Cardiac muscle cell (in vitro differentiated cells and primary cell): ENCODE data around the gene PSMD11. TPM values are rescaled to one million over a fixed set of nuclear protein-coding genes. Genes with fewer than 3 reads are reported as not detected.
"Not testable (repeated sequence)": the region's sequence is repeated elsewhere in the genome, so short reads cannot be mapped to it uniquely, and the experiment has no call there.

Source experiments
- DNase-seq, 2 donors: peaks; one replicate each; pipeline versions ENCODE4 v3.0.0 to v3.0.0-alpha.2; 2010 to 2017; ENCODE audit warnings: low read depth in 1 of 2, low spot score in 1 of 2
- H3K27ac ChIP-seq: fragments of 200-600 bp; sonication (generic); 2 replicates; pipeline ENCODE4 v1.5.1; 2016
- H3K27me3 ChIP-seq: fragments of 200-600 bp; sonication (generic); 2 replicates; pipeline ENCODE4 v1.6.0; 2016; ENCODE audit warnings: control low read depth
- H3K36me3 ChIP-seq: fragments of 200-600 bp; sonication (generic); 2 replicates; pipeline ENCODE4 v1.5.1; 2016; ENCODE audit warnings: control low read depth
- H3K4me1 ChIP-seq: fragments of 200-600 bp; sonication (generic); 2 replicates; pipeline ENCODE4 v1.8.1; 2017; ENCODE audit warnings: low read depth, mild to moderate bottlenecking, mixed run types
- H3K4me3 ChIP-seq: fragments of 200-600 bp; sonication (generic); 2 replicates; pipeline ENCODE4 v1.5.1; 2016; ENCODE audit warnings: mild to moderate bottlenecking
- H3K9me3 ChIP-seq: fragments of 200-600 bp; sonication (generic); 2 replicates; pipeline ENCODE4 v1.5.1; 2017; ENCODE audit warnings: low read depth, mild to moderate bottlenecking, control low read depth
- CTCF ChIP-seq: IDR thresholded peaks from 2 replicates; pipeline ENCODE4 v1.5.1; 2012; ENCODE audit warnings: low read depth, mild to moderate bottlenecking, low read length
- polyA plus RNA-seq: library from polyadenylated mRNA; unstranded; fragments of >200 nt; fragmentation: Nextera tagmentation; extraction: Ambion mirVana; gene quantifications from 2 replicates; pipeline ENCODE4 v1.2.1, GENCODE V29; 2016
- total RNA-seq: library from RNA; depleted of rRNA; stranded (reverse); fragments of >200 nt; gene quantifications from 2 replicates; pipeline ENCODE4 v1.2.3, GENCODE V29; 2016

Gene PSMD11
- total and polyA plus RNA-seq, 2 experiments from 2014 or later, result 28.7 to 143 TPM

- H3K27ac ChIP-seq, result no peak overlapping the region
These were observed 76.6 kb downstream of the PSMD11 start for GRCh38 chr17:32520737-32521404.

GRCh38 chr17:32523017-32523680 is 78.8 kb downstream of the PSMD11 start:
- no peaks in the 10 kb centered on the region for H3K36me3 ChIP-seq
- no peaks in the 10 kb centered on the region for H3K27me3 ChIP-seq
- no peaks in the 10 kb centered on the region for H3K9me3 ChIP-seq
- no peak overlapping the region for H3K4me3 ChIP-seq
- no peak overlapping the region for H3K27ac ChIP-seq
- peaks cover 41% of the 10 kb centered on the region for H3K4me1 ChIP-seq
- no peak for DNase-seq
- no peak for TF ChIP-seq CTCF

More at GRCh38 chr17:32520737-32521404, 76.6 kb downstream of the PSMD11 start:
- no peak for TF ChIP-seq CTCF
- Histone ChIP-seq H3K4me1 (peaks cover 50% of the 10 kb centered on the region), H3K4me3 (no peak overlapping the region), H3K27me3 (no peaks in the 10 kb centered on the region), H3K36me3 (no peaks in the 10 kb centered on the region), H3K9me3 (no peaks in the 10 kb centered on the region)
- no peak for DNase-seq

GRCh38 chr17:32523827-32524552 is 79.7 kb downstream of the PSMD11 start:
- DNase-seq, result no peak
- peaks cover 37% of the 10 kb centered on the region for H3K4me1 ChIP-seq

GRCh38 chr17:32524553-32524880 is 80.2 kb downstream of the PSMD11 start:
- not testable (repeated sequence) for H3K9me3 ChIP-seq, H3K4me3 ChIP-seq, DNase-seq, H3K36me3 ChIP-seq, H3K27me3 ChIP-seq
- Histone ChIP-seq H3K27ac (peak overlapping the region; percentile 88), H3K4me1 (peaks cover 35% of the 10 kb centered on the region)

More at GRCh38 chr17:32523827-32524552, 79.7 kb downstream of the PSMD11 start:
- Histone ChIP-seq H3K4me3 (no peak overlapping the region), H3K9me3 (no peaks in the 10 kb centered on the region), H3K27me3 (no peaks in the 10 kb centered on the region), H3K27ac (no peak overlapping the region), H3K36me3 (no peaks in the 10 kb centered on the region)
- no peak for TF ChIP-seq CTCF

GRCh38 chr17:32525122-32525521 is 80.8 kb downstream of the PSMD11 start:
- H3K27me3 ChIP-seq, result no peaks in the 10 kb centered on the region
- no peak for TF ChIP-seq CTCF
- peak overlapping the region; percentile 88 for H3K27ac ChIP-seq
- no peak overlapping the region for H3K4me3 ChIP-seq
- H3K4me1 ChIP-seq, result peaks cover 30% of the 10 kb centered on the region
- no peaks in the 10 kb centered on the region for H3K9me3 ChIP-seq
- DNase-seq, result peak; percentile 52 to 86
- no peaks in the 10 kb centered on the region for H3K36me3 ChIP-seq

- no peaks in the 10 kb centered on the region for H3K36me3 ChIP-seq
These were observed 82.8 kb downstream of the PSMD11 start for GRCh38 chr17:32527146-32527545.

More at GRCh38 chr17:32527146-32527545, 82.8 kb downstream of the PSMD11 start:
- Histone ChIP-seq H3K4me3 (no peak overlapping the region), H3K4me1 (peaks cover 24% of the 10 kb centered on the region), H3K27me3 (no peaks in the 10 kb centered on the region), H3K27ac (no peak overlapping the region), H3K9me3 (no peaks in the 10 kb centered on the region)
- TF ChIP-seq CTCF, result no peak
- no peak for DNase-seq
